Stimulated activated CD4-positive, alpha-beta T cell treated with anti-CD3 and anti-CD28 coated beads, Interleukin-1b, Interleukin-23, amount 100 ng/mL, for 24 hours (primary cell): ENCODE data around the gene RNF130.
A peak's percentile ranks its signal among the peaks of the same experiment; 100 is the strongest.
"Not testable (repeated sequence)": the region's sequence is repeated elsewhere in the genome, so short reads cannot be mapped to it uniquely, and the experiment has no call there.

ENCODE experiments used
- DNase-seq, 4 experiments: peaks; one replicate each; pipeline ENCODE4 v3.0.0-alpha.2; 2020; ENCODE audit warnings: low read depth in 4 of 4, low spot score in 1 of 4

Gene RNF130

GRCh38 chr5:180103487-180104167 lies 32.1 kb upstream of the RNF130 start:
- no peak for DNase-seq

- no peak for DNase-seq
Observed at GRCh38 chr5:180102636-180103035, 31.1 kb upstream of the RNF130 start.

- DNase-seq: no peak
Observed at GRCh38 chr5:180101451-180102105, 30.0 kb upstream of the RNF130 start.

- DNase-seq: no peak
Observed at GRCh38 chr5:180100621-180101450, 29.3 kb upstream of the RNF130 start.

GRCh38 chr5:180099733-180100611 lies 28.4 kb upstream of the RNF130 start:
- DNase-seq: no peak

GRCh38 chr5:180098991-180099732 lies 27.6 kb upstream of the RNF130 start:
- no peak for DNase-seq

- no peak for DNase-seq
Observed at GRCh38 chr5:180098526-180098925, 27.0 kb upstream of the RNF130 start.

- no peak for DNase-seq
Observed at GRCh38 chr5:180097926-180098325, 26.4 kb upstream of the RNF130 start.

GRCh38 chr5:180097163-180097894 lies 25.8 kb upstream of the RNF130 start:
- no peak for DNase-seq

- no peak for DNase-seq
Observed at GRCh38 chr5:180096616-180097015, 25.1 kb upstream of the RNF130 start.

- no peak for DNase-seq
Observed at GRCh38 chr5:180095545-180095944, 24.0 kb upstream of the RNF130 start.

GRCh38 chr5:180093651-180094382 lies 22.3 kb upstream of the RNF130 start:
- DNase-seq: no peak

- DNase-seq: no peak
Observed at GRCh38 chr5:180093241-180093640, 21.7 kb upstream of the RNF130 start.

GRCh38 chr5:180090769-180091546 lies 19.4 kb upstream of the RNF130 start:
- DNase-seq: no peak

GRCh38 chr5:180090098-180090768 lies 18.7 kb upstream of the RNF130 start:
- peak; percentile 52 to 70 (median 66) for DNase-seq

GRCh38 chr5:180089628-180090027 lies 18.1 kb upstream of the RNF130 start:
- DNase-seq: not testable (repeated sequence)

GRCh38 chr5:180088561-180088960 lies 17.0 kb upstream of the RNF130 start:
- DNase-seq: no peak
